Frontal cortex (tissue), 4 donors: ENCODE data around the gene VSIG10L2. TPM values are rescaled to one million over a fixed set of nuclear protein-coding genes. Genes with fewer than 3 reads are reported as not detected.
"Not testable (repeated sequence)": the region's sequence is repeated elsewhere in the genome, so short reads cannot be mapped to it uniquely, and the experiment has no call there.

Source experiments
- DNase-seq, 2 donors: peaks; one replicate each; pipeline ENCODE4 v3.0.0; 2012; ENCODE audit warnings: low spot score in 2 of 2
- FAIRE-seq: peaks from 2 replicates; lab custom pipeline; 2012; peaks lifted over from hg19 to GRCh38; lab: Jason Lieb, UNC
- total RNA-seq: library from RNA; depleted of rRNA; stranded (reverse); fragments of >200 nt; gene quantifications from one replicate; pipeline ENCODE4 v1.2.3, GENCODE V29; 2014
- donor health status: control.
- donor health status: control.
- donor health status: control.

The VSIG10L2 gene
- total RNA-seq, 1 donor from 2014 or later: not detected

DNA sequence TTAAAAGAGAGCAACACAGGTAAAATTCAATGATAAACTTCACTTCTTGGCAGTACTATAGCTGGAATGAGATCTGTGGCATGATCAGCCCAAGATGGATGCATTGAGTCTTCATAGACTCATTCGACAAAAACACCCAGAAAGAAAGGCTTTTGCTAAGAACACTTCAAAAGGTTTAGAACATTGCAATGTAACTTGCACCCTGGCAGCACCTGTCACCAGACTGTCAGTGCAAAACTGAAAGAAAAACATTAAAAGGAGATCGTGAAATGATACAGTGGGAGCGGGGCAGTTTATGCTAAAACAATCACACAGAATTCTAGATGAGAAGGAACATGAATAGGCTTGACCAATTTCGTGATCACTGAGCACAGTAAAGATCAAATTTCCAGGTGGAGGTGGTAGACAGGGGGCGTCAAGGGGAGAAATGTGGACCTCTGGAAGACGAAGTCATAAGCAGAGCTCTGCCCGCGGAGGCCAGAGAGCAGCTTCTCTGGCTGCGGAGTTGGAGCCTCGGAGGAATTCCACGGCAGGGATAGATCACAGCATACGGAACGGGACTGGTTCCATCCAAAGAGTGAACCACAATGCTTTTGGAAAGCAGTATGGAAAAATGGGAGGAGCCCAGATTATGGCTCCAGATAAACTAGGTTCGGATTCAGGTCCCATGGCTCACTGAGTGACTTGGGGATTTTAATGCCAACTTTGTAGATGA is 11.9 kb downstream of the VSIG10L2 start:
- no peak for FAIRE-seq

DNA sequence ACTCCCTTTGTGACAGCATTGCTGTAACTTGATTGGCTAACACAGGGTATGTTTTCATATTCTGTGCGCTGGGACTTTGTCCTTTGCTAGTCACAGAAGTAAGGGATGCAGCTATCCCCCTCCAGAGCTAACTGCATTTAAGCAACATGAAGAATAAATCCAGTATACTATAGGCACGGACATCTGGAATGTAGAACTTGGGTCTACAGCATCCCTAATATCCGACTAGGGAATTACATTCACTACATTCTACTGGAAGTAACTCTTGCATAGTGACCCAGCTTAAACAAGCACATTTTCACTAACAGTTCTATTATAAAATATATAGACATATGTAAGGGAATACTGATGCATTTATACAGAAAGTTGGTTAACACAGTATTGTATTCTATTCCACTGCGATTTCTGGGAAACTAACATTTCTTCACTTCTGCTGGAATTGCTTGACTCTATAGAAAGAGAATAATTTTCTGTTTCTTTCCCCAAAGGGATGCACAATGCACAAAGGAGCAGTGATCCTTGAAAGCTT is 13.1 kb downstream of the VSIG10L2 start:
- DNase-seq: no peak
- FAIRE-seq: no peak

More for the DNA sequence above, 11.9 kb downstream of the VSIG10L2 start:
- DNase-seq: no peak

DNA sequence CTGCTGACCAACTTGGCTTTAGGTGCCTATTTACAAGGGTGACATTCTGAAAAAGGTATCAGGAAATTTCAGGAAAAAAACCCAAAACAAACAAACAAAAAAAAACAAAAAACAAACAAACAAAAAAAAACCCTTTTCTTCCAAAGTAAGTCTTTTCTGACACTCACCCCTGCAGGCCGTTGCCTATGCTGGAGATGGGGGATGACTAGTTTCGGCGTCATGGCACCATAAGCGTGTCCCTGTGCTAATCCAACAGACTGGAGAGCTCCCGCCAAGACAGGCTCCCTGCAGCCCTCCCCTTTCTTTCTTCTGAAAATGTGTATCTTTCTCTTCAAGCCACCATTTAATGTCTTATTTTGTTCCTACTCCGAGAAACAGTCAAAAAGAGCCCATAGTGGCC is 13.7 kb downstream of the VSIG10L2 start:
- DNase-seq (no peak), FAIRE-seq (no peak)

DNA sequence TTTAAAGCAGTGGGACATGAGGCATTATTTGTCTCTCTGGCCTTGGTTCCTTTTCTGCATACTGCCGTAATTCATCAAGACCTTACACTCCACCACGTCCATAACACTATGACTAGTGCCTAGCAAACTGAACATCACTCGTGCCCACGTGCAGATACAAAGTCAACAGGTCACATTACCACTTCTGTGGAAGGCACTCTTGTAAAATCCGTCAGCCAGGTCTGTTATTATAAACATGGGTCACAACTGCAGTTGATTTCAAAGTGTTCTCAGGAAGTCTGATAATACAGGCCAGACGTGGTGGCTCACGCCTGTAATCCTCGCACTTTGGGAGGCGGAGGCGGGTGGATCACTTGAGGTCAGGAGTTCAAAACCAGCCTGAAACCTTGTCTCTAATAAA is 14.1 kb downstream of the VSIG10L2 start:
- FAIRE-seq (no peak), DNase-seq (no peak)

DNA sequence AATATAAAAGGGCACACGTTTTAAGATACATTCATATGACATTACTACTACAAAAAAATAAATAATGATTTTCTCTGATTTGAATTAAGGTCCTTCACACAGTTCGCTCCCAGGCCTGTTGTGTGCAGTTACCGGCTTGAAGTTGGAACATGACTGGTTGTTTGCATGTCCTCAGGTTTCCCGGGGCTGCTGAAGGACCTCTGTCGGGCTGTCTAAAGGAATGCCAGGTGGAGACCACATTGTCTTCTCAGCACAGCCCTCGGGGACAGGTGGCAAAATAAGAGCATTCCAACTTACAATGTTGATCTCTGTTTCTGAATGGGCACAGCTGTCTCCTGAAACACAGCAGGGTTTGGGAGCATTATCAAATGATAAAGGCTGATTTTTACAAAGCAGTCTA is 14.9 kb downstream of the VSIG10L2 start:
- DNase-seq (no peak), FAIRE-seq (no peak)

DNA sequence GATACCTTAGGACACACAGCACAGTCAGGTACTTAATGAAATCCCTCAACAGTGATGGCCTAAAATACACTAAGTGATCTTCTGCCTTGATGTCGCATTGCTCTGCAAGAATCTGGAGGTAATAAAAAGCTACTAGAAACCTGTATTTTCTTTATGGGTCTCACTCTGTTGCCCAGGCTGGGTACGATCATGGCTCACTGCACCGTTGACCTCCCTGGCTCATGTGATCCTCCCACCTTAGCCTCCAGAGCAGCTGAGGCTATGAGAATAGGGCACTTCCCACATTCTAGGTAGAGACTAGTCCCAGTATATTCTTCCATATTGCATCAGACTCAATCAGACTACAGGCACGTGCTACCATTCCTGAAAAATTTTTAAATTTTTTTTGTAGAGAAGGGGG is 21.7 kb downstream of the VSIG10L2 start:
- DNase-seq: no peak
- no peak for FAIRE-seq

DNA sequence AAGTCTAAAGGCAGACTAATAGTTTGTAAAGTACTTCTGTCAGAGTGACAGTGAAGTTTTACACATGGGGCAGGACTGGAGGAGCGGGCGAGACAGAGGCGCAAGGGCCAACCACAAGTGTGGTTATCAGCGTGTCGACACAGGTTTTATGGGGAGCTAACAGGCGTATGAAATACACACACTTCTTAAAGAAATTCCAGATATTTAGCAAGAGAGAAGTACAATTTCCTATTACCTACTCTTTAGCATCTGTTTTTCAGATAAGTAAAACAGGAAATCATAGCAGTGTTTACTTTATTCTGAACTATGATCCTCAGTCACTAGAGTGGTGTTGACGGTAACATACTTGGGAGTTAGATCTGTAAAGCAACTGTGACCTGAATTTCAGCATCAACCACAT is 22.5 kb downstream of the VSIG10L2 start:
- DNase-seq: no peak
- FAIRE-seq: no peak

DNA sequence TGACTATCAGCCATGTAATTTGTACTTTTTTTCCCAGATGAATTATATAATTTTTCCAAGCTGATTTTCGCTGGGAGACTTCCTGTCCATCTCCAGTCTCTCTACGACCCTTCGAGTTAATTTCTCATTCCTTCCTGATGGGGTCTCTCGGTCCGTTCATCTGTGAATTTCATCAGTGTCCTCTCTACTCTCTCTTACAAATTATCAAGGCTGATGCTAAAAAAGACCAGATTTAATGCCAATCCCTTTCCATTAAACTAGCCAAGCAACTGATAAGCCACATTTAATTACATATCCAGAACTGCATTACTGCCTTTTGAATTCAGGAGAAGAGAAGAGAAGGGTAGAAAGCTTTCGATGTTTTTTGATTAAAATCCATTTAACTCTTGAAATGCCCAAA is 25.8 kb downstream of the VSIG10L2 start:
- DNase-seq (no peak), FAIRE-seq (no peak)

DNA sequence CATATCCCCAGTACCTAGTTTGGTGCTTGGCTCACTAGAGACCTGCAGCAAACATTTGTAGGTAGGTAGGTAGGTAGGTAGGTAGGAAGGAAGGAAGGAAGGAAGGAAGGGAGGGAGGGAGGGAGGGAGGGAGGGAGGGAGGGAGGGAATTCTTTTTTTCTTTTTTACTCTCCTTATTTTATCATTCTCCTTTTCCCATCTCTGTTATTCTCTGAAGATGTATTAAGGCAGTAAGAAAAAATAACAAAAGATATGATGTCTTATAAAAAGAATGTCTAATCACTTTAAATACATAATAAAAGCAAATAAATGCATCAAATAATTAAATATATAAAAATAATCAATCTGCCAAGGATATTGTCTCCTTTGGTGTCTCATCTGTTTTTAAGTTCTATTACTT is 28.4 kb downstream of the VSIG10L2 start:
- FAIRE-seq (no peak), DNase-seq (no peak)

DNA sequence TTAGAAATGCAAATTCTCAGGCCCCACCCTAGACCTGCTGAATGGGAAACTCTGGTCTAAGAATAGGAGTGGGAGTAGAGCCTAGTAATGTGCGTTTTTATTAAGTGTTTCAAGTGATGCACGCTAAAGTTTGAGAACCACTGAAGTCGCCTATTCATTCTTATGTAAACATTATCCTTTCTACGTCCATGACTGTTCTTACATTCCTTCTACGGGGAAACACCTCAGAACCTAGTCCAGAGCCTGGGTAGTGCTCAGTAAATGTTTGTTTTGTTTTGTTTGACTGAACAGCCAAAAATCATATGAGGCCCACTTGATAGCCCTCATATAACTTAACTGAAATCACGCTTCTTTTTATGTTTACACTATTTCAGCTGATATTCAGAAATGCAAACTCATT is 29.8 kb downstream of the VSIG10L2 start:
- FAIRE-seq (no peak), DNase-seq (no peak)

DNA sequence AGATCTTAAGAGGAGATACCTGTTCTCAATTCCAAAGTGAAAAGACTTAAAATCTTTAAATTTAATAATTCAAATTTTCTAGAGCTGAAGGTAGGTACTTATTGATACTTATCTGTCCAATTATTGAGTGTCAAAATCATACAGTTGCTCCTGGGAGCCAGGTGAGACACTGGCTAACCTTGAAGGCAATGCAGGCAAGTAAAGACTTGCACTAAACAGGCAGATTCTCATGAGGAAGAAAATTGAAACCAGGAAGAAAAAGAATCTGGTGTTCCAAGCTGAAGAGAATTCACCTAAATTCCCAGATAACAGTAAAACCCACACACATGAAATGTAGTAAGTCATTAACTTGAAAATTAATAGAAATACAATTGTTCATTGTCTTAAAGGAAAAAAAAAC is 30.3 kb downstream of the VSIG10L2 start:
- DNase-seq (no peak), FAIRE-seq (no peak)

DNA sequence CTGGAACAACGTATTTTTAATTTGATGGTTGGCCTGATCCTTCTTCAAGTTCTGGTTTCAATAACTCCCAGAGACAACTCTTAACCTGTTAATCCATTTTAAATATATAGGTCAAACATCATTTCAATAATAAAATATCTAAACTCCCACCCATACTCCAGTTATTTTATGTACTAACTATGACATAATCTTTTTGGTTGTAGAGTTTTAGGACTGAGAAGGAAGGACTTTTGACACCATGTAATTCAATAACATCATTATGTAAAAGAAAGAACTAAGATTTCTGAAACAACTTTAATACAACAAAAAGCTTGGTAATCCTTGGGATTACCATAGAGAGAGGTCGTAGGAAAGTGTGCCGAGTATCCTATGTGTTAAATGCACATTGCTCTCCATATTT is 31.5 kb downstream of the VSIG10L2 start:
- no peak for FAIRE-seq
- no peak for DNase-seq

DNA sequence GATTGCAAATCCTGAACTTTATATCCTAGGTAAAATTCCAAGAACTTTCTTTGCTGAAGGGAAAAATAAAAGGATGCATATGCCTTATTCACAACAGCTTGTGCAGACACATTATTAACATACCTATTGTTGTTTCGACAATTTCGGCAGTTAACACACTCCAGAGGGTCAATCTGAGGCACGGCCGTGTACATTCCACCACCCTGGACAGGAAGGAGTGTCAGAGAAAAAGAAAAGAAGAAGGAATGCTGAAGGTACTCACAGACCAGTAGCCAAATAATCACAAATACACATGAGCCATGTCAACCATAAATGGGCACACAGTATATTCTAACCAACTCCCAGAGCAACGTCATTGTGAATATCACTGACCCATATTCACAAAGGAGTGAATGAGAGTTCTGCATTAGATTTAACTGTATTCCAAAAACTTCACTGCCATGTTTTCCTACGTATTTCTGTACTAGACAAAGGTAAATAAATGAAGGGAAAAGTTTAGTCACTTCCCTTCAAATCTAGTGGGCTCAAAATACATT is 32.4 kb downstream of the VSIG10L2 start:
- no peak for DNase-seq
- no peak for FAIRE-seq

DNA sequence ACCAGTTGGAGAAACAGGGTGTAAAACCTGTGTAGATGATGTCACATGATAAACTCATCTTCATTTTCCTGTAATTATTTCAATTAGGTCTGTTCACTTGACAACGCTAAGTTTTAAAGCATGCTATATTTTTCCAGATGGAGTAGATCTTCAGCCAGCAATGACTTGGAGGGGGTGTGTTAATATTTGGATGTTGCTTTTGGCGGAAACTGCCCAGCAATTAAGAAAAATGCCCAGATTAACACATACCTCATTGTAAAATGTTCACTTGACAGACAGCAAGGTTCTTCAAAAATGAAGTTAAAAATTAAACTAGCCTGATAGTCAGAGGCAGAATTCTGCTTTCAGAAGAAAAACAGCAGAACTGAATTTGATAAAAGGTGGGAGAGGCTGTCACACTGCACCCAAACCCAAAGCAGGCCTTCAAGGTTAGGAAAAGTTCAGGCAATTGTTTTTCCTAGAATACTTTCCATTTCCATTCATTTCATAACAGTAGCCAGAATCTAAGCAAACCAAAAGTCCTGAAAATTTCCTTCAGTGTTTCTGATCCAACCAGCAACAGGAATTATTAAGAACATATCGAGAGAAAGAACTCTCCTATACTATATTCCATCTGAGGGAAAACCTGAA is 33.0 kb downstream of the VSIG10L2 start:
- no peak for DNase-seq
- FAIRE-seq: no peak

DNA sequence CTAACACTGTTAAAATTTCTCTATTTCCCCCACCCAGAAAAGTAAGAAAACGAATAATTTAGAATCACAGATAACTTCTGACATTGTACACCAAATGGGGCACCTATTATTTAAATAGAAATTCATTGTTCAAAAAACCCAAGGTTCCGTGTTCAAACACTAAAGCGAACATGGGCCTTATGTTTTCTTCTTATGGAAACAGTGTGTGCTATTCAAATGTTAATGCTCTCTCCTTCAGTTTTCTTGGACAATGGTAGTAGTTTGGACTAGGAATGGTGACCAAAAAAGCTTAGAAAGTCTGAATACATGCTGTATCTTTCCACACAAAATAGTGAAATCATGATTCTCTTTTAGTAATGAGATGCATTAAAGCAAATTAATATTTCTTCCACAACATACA is 33.7 kb downstream of the VSIG10L2 start:
- FAIRE-seq: no peak

DNA sequence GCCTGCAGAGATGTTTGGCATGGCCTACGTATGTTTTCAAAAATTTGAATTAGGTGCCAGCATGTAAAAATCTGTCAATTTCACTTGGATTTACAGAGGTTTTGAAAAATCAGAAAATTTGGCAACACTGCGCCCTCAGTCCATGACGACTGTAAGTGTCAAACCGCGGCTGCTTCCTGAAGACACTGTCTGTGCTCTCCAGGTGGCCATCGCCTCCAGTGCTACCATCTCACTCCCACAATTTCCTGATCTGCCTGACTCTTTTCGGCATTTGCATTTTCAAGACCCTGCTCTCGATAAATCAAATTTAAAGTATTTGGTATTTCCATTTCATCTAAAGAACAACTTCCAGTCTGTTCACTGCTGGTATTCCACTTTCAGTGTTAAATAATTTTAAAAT is 34.6 kb downstream of the VSIG10L2 start:
- FAIRE-seq (no peak), DNase-seq (no peak)

More for the DNA sequence above, 33.7 kb downstream of the VSIG10L2 start:
- no peak for DNase-seq

DNA sequence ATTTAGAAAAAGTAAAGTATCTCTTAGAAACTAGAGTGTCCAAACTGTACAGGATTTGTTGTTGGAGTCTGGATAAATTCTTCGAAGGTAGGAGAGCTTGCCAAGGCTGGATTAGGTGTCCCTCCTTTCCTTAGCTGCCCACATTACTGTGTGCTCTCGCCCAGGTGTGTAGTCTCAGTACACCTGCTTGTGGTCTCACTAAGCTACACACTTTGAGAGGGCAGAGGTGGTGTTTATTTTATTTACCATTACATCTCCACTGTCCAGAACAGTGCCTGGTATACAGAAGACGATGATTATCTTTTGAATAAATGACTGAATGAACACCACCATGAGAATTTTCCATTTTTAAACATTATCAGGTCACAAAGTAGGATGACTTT is 36.5 kb downstream of the VSIG10L2 start:
- FAIRE-seq: no peak
- no peak for DNase-seq

DNA sequence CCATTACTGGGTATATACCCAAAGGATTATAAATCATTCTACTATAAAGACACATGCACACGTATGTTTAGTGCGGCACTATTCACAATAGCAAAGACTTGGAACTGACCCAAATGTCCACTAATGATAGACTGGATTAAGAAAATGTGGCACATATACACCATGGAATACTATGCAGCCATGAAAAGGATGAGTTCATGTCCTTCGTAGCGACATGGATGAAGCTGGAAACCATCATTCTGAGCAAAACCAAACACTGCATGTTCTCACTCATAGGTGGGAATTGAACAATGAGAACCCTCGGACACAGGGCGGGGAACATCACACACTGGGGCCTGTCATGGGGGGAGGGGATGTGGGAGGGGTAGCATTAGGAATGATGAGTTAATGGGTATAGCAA is 40.1 kb downstream of the VSIG10L2 start:
- not testable (repeated sequence) for DNase-seq, FAIRE-seq

DNA sequence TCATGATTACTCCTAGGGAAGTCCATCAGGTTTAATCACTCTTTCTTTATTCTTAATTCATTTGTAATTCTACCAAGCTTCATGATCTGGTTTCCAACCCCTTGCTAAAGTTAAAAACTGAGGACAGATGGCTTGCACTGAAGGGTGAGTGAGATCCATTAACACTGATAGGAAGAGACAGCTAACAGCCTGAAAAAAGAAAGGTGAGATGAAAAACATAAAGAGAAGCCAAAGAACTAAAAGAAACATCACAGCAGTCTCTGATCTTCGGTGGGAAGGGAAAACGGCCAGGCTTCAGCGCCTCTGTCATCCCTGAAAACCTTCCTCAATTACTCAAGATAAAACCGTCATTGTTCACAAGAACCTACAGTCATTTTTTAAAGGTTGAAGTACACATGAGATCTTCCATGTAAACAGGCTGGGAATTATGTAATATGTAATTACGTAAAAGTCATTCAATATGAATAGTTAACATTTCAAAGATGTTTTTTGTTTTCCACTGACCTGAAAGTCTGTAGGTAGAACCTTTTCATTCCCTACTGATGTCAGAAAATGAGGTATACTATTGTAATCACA is 41.3 kb downstream of the VSIG10L2 start:
- FAIRE-seq: no peak
- no peak for DNase-seq

DNA sequence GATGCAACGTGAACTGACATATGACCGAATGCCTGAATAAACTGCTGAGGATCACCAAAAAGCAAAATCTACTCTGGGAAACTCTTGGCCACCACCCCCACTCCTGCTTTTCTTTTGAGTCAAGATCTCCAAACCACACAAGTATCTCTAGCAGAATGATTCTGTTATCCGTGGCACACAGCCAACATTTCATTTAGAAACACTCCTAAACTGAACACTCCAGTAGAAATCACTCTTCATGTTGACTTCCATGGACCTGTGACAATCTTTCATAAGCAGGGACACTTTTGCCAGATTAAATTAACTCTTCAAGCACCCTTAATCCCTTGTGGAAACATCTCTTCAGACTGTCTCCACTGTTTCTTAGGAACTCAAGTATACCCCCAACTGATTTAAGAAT is 44.4 kb downstream of the VSIG10L2 start:
- FAIRE-seq (no peak), DNase-seq (peak in 1 of 2 donors; percentile 22)

DNA sequence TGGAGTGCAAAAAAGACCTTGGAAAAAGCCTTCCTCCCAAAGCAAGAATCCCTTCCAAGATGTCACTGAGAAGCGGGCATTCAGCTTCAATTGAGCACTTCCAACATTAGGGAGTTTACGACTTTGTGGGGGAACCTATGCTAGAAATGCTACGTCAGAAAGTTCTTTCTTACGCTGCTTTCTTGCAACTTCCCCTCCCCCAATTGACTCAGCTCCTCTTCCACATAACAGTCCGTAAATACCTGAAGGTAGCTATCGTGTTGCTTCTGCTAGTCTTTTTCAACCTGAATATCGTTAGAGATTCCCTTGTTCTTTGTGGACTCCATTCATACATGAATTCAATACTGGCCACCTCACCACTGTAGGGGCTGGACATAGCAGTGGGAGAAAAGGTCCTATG is 47.0 kb downstream of the VSIG10L2 start:
- DNase-seq: no peak
- FAIRE-seq: no peak
